RCC 7860 (cell line): Measurements from ENCODE around the gene GRB10.
"Not testable (repeated sequence)": the region's sequence is repeated elsewhere in the genome, so short reads cannot be mapped to it uniquely, and the experiment has no call there.

ENCODE experiments used
- DNase-seq: peaks from one replicate; pipeline ENCODE4 v3.0.0-alpha.2; 2015; ENCODE audit warnings: low spot score
- FAIRE-seq: peaks from 2 replicates; lab custom pipeline; 2012; peaks lifted over from hg19 to GRCh38; lab: Jason Lieb, UNC

Gene GRB10

DNA sequence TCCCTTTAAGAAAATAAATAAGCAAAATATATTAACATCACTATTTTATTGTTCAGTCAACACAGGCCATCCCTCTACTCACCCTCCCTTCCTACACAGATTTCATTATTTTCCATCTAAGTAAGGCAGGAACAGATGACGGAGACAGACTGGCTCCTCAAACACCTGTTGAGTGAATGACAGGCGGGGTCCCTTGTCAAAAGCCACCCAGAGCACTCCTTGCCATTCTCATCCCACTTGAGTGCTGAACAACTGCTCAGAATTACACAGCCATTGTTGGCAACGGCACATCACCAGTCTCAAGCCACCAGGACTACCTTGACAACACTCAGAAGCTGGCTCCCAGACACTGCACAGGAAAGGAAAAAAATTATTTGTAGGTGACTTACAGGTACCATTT lies 3.3 kb downstream of the GRB10 start:
- FAIRE-seq = no peak
- no peak for DNase-seq

DNA sequence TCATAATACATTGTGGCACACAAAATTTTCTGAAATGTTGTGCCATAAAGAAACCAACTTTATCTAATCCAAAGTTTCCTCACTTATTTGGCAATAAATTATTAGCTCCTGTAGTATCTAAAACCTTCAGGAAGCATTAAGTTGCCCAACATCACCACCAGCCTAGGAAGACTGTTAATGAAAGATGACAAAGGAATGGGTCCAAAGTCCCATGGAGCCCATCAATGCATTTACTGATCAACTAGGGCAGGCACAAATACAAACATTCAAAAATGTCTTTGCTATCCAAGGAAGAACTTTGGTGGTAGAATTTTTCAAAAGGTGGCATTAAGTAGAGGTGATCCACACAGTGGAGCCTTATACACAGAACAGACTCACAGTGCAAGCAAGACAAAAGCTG lies 4.5 kb downstream of the GRB10 start:
- FAIRE-seq = no peak
- DNase-seq = no peak

DNA sequence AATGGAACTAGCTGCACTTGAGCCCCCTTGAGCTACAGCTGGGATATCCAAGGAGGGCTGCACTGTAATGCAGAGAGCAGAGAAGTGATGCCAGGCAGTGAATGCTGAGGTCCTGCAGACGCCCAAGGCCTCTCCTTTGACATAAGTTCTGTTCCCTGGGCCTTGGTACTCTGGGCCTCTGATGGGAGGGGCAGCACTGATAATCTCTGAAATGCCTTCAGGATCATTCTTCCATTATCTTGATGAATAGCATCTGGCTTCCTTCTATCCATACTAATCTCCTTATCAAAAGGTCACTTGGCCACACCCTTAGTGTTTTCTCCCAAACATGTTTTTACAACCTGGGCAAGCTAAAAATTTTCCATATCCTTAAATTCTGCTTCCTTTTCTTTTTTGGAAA lies 6.9 kb downstream of the GRB10 start:
- FAIRE-seq (no peak), DNase-seq (no peak)

DNA sequence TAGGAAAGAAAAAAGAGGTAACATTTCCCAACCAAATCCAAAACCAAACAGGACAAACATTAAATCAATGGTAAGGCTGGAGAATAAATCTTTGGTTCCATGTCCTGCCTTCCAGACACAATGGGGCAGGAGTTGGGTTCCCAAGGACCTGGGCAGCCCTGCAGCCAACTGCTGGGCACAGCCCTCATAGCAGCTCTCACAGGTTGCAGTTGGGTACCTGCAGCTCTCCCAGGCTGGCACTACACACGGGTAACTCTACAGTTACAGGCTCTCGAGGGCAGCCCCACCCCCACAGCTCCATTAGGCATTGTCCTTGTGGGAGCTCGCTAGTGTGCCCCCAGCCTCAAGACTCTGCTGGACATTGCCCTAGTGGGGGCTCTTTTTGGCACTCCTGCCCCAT lies 7.5 kb downstream of the GRB10 start:
- FAIRE-seq = no peak

DNA sequence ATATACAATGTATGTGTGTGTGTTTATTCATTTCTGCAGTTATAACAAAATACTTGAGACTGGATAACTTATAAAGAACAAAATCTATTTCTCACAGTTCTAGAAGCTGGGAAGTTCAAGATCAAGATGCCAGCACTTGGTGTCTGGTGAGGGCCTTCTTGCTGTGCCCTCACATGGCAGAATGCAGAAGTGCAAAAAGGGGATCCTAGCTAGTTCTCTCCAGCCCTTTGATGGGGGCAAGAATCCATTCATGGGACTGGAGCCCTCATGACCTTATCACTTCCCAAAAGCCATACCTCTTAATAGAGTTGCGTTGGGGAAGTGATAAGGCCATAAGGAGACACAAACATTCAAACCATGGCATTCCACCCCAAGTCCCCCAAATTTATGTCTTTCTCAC lies 8.4 kb downstream of the GRB10 start:
- FAIRE-seq (no peak), DNase-seq (no peak)

More for the DNA sequence above, 7.5 kb downstream of the GRB10 start:
- DNase-seq = no peak

DNA sequence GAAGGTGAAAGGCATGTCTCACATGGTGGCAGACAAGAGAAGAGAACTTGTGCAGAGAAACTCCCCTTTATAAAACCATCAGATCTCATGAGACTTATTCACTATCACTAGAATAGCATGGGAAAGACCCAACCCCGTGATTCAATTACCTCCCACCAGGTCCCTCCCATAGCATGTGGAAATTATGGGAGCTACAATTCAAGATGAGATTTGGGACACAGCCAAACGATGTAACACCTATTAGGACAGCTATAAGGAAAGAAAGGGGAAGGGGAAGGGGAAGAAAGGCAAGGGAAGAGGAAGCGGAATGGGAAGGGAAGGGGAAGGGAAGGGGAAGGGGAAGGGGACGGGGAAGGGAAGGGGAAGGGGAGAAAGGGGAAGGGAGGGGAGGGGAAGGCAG lies 9.6 kb downstream of the GRB10 start:
- DNase-seq, FAIRE-seq: not testable (repeated sequence)

DNA sequence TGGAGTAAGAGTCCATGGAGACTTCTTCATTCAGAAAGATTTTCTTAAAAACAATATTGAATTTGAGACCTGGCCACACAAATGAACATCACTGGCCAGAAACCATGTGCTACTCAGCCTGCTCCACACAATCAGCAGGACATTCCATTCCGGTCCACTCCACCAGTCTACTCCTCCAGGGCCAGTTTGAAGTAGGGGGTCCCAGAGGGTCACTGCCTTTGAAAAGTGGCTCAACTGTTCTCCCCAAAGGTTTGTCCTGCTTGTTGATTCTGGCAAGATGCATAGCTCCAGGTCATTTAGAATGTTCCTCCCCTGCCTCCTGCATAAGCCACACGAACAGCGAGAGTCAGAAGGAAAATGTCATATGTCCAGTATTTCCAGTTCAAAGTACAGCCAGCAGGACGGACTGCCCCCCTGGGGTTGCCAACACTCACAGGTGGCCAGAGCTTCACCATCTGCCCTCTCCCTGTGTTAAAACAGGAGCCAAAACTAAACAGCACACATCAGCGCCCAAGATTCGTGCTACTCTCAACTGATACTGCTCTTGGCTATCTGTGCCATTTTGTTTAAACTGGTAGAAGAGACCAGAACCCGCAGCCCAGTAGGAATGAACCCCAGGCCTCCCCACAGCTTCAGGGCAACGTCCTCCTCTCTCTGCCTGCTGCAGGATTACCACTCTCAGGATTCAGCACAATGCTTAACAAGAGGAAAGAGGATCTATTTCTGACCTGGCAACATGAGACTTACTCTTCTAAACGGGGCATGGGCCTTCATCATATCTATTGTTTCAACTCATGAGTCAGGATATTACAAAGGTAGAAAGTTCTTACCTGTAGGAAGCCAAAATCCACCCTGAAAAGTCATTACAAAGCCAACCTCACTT lies 11.3 kb downstream of the GRB10 start:
- FAIRE-seq = no peak
- DNase-seq = no peak

DNA sequence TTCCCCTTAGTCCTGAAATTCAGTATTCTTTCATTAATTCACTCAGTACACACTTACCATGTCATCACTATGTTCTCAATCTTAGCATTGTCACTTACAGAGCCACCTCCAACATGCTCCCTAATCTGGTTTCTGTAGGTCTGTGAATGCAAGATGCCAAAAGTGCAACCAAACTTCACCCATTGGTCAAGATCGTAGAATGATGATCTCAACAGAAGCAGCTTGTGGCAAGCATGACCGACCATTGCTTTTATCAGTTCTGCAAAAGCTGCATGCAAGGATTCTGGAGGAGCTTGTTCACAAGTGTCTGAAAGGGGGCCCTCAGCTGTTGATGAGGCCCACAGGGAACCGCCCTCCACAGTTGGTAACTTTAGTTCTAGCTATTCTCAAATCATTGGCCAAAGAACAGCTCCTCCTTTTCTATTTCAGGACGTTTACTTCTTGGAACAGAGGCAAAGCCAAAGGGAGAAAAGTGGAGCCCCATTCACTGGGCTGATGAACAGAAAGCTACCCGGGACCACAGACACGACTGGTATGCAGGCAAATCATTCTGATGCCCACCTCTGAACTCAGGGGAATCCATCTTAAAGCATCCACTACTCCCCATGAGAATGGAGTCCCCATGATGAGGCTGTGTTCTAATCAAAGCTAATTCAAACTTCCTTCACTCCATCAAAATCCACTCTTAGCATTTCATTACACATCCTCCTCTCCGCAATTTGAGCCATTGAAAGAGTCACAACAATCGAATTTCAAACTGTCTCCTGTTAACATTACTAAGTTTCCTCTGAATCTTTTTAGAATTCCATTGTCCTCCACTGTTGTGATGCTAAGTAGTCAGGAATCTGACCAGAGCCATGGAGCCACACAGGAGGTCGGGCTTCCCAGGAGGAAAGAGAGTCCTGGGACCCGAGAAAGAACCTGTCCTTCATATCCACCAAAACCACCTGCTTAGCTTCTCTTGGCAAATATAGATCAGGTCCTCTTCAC lies 13.9 kb downstream of the GRB10 start:
- DNase-seq (no peak), FAIRE-seq (no peak)

DNA sequence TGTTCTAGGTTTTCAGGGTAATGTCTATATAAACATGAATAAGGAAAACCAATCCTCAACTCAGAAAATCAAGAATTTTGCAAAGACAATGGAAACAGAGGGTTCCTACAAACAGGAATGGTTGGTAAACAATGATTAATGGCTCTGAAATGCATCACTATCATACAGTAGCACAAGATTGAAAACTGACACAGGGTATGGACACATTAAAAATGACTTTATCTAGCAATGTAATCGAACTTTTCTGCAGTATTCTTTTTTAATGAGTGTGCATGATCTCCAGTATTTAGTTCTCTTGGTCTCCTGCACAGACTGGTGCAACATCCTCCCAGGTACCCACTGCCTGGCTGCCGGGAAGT lies 15.9 kb downstream of the GRB10 start:
- no peak for DNase-seq
- no peak for FAIRE-seq

DNA sequence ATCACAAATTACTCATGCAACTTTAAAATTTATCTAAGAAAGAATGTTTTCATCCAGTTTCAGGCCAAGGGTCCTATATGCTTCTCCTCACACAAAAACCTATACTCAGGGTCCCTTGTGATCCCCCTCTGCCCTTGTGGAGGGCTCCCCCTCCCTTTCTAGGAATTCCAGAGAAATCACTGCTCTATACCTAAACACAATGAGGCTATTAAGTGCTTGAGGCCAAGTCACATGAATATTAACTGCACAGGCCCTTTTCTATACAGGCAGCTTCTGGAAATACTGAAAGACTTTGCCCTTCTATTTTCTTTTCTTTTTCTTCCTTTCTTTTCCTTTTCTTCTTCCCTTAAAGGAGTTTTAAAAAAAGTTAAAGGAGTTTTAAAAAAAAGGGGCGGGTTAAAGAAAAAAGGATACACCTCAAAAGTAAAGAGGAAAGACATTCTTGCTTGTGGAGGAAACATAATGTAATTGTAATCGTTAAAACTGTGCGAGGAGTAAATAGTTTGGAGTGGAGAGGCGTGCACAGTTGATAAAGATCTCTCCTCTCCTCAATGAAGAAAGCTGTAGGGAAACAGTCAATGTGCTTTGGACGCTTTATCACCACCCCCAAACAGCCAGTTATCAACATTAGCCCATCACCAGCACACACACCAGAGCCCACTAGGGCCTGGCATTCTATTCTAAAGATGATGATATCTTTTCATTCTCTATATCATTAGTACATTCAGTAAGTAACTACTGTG lies 16.4 kb downstream of the GRB10 start:
- FAIRE-seq (no peak), DNase-seq (no peak)

DNA sequence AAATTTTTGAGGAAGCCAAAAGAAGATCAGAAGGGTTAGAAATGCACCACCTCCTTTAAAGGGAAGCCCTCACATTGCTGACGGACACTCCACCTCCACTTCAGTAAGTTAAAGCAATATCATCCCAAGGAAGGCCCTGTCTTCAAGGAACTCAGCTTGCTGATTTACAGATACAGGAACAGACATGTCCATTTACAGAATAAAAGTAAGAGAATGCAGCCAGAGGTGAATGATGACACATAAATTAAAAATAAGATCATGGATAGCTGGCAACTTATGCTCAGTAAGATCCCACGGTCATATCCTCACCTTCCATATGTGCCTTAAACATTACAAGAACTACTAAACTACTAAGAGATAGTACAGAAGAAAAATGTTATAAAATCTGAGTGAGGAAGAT lies 20.4 kb downstream of the GRB10 start:
- FAIRE-seq = no peak
- DNase-seq = no peak

DNA sequence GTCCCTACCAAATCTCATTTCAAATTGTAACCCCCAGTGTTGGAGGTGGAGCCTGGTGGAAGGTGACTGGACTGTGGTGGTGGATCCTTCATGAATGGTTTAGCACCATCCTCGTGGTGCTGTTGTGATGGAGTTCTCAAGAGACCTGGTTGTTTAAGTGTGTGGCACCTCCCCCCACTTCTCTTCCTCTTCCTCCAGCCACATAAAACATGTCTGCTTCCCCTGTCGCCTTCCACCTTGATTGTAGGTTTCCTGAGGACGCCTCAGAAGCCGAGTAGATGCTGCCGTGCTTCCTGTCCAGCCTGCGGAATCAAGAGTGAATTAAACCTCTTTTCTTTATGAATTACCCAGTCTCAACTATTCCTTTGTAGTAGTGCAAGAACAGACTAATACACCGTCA lies 21.0 kb downstream of the GRB10 start:
- FAIRE-seq = no peak
- DNase-seq = no peak

DNA sequence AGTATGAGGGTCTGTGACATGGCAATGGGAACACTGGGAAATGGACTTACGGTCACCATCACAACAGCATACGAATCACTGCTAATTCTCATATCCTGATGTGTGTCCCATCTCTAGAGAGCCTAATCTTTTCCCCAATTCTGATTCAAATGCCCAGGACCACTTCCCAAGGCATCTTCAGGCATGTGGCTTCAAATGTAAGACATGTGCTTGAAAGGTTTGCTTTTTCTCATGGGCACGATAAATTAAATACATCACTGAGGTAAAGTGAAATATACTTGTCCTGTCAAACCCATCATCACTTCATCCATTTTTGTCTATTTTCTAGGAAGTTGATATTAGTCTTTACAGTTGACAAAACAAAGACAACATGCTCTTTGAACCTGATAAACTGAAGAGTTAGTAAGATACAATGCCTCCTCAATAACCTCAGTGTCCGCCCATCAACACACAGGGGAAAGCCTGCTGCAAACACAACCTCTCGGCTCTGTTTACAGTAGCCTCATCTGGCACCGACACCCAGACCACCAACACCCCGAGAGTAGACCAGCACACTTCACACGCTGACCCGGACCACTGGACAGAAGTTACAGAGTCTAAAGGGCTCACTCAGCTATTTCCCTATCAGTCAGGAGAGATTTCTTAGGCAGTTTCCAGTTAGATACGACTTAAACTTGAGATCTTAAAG lies 24.8 kb downstream of the GRB10 start:
- no peak for FAIRE-seq

DNA sequence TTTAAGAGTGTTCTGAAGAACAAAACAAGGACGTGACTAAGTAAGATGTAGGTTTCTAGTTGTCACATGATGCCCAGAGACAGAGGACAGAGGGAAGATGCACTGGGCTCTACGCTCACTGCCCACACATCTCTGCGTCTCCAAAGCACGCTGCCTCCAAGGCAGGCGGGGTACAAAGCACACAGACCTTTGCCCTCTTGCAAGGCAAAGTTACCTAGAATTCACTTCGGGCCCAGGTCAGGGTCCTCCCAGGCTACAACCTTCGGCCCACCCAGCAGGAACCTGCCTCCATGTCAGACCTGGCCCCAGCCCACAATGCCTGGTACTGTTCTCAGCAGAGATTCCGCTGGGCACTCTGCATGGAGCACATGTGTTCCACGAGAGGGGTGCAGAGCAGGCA lies 26.5 kb downstream of the GRB10 start:
- DNase-seq = no peak
- FAIRE-seq = no peak

More for the DNA sequence above, 24.8 kb downstream of the GRB10 start:
- DNase-seq = no peak

DNA sequence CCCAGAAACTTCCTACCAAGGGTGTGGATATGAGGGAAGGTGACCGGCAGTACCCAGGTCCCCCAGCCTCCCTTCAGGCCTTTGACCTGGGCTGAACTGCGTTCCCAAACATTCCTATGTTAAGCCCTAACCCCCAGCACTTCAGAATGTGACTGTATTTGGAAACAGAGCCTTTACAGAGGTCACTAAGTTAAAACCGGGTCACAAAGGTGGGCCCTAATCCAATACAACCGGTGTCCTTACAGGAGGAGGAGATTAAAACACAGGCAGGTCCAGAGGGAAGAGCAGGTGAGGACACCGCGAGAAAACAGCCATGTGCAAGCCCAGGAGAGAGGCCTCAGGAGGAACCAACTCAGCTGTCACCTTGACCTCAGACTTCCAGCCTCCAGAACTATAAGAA lies 28.0 kb downstream of the GRB10 start:
- no peak for FAIRE-seq
- DNase-seq = no peak

DNA sequence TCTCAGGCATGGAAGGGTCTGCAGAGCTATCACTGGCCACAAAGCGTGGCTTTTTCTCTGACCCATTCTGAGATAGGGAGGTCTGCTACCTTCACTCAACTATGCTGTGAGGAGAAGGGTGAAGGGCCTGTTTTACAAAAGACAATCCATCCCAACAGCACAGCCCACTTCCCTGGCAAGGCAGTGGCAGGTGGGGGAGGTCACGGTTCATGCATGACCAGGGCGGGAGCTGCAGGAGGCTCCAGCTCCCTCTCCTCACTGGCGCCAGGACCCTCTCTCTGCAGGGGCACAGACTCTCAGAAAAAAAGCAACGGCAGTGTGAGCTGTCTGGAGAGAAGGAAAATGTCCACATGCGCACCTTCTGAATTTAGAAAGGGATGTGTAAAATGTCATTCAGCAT lies 28.5 kb downstream of the GRB10 start:
- no peak for DNase-seq
- FAIRE-seq = no peak

DNA sequence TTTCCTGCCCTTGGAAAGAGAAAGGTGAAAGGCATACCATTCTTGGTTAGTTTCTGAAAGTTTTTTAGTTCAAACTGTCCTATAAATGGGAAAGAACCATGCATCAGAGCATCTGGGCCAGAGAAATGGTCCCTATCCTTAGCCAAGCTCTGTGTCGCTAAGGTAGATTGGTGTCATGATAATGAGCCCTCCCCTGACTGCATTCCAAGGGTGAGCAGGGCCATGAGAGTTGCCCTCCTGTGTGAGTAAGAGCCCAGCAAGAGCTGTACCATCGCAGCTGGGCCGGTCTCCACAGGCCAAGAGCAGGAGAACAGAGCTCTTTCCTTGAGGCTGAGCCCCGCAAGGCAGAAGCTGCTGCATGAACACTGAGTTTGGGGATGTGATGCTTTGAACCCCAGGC lies 30.3 kb downstream of the GRB10 start:
- DNase-seq (no peak), FAIRE-seq (no peak)

DNA sequence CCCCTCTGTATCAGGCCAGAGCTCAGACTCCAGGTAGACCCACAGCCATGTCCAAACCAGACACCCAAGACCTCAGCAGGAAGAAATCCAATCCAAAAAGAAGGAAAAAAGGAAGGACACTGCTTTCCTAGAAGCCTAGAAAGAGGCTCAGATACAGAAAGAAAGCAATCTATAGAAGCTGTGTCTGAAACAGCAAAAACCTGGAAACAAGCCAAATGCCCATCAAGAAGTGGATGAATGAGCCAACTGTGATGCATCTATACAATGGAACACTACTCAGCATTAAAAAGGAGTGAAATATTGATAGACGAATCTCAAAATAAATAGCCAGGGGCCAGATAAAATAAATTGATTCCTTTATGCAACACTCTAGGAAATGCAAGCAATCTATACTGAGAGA lies 31.6 kb downstream of the GRB10 start:
- no peak for FAIRE-seq

DNA sequence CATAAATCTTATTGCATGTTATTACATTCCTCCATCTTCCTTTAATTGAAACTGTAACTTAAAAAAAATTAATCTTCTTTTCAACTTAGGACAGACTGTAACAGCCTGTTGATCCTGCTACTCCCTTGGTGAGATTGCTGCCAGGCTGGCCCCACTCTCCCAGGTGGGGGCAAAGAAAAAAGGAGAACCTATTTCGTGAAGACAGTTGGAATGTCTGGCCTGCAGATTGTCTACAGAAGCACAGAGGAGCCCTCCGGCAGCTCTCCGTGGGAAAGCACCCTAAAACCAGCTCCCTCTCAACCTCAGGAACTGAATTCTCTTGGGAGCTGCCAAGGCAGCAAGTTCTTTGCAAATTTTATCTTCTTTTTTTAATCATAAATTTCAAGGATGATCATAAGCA lies 32.8 kb downstream of the GRB10 start:
- FAIRE-seq (no peak), DNase-seq (no peak)

More for the DNA sequence above, 31.6 kb downstream of the GRB10 start:
- DNase-seq = no peak

DNA sequence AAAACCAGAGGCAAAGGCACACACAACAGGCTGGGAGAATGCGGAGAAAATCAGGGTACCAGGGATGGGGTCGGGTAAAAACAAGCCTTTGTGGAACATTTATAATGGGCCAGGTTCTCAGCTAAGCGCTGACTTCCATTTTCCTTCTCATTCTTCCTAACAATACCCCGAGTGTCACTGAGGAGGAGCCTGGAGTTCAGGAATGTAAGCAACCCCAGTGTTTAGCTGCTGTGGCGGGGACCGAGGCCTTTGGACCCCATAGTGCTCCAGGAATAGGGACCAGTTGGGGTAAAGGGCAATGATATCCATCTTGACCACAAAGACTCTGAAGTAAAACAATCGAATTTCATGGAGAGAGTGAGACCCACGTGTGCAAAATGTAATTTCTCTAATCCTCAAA lies 34.2 kb downstream of the GRB10 start:
- no peak for FAIRE-seq

DNA sequence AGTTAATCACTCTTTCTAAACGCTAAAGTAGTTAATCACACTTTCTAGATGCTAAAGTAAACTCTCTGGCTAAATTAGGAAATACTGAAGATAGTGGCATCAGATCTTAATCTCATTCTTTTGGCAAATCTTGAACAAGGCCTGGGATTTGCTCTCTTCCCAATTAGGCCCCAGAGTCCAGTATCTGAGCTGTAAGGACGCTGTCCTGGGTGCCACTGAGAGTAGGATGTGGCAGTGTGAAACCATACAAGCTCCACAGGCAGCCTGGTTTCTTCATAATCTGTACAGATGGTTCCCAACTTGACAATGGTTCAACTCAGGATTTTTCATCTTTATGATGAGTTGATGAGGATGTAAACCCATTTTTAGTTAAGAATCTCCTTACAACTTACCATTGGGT lies 36.9 kb downstream of the GRB10 start:
- DNase-seq = no peak
- no peak for FAIRE-seq

More for the DNA sequence above, 34.2 kb downstream of the GRB10 start:
- no peak for DNase-seq
